Fibroblast of skin of left biceps (primary cell): ENCODE data around the gene FYB2.

Source experiments
- DNase-seq, 2 experiments: peaks; one replicate each; pipeline ENCODE4 v3.0.0-alpha.2; 2013; ENCODE audit warnings: low read depth in 2 of 2

Gene FYB2, protein sequence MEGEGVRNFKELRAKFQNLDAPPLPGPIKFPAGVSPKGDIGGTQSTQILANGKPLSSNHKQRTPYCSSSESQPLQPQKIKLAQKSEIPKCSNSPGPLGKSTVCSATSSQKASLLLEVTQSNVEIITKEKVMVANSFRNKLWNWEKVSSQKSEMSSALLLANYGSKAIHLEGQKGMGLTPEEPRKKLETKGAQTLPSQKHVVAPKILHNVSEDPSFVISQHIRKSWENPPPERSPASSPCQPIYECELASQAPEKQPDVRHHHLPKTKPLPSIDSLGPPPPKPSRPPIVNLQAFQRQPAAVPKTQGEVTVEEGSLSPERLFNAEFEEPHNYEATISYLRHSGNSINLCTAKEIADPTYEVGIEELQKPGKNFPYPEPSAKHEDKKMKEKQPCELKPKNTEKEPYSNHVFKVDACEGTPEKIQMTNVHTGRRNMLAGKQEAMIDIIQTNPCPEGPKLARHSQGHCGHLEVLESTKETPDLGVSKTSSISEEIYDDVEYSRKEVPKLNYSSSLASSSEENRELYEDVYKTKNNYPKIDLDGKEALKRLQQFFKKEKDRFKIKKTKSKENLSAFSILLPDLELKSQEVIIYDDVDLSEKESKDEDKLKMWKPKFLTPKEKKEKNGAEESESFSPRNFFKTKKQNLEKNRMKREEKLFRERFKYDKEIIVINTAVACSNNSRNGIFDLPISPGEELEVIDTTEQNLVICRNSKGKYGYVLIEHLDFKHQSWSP

GRCh38 chr1:56819387-56819899 is at the start of gene FYB2:
Gene FYB2 (minus strand): TSS chr1:56819404. CDS start chr1:56819290, 114 bp downstream.
- no peak for DNase-seq

GRCh38 chr1:56868761-56869160 is 49.6 kb upstream of the FYB2 start:
- peak; percentile 13 to 27 for DNase-seq

GRCh38 chr1:56867491-56867890 is 48.3 kb upstream of the FYB2 start:
- no peak for DNase-seq

DNA sequence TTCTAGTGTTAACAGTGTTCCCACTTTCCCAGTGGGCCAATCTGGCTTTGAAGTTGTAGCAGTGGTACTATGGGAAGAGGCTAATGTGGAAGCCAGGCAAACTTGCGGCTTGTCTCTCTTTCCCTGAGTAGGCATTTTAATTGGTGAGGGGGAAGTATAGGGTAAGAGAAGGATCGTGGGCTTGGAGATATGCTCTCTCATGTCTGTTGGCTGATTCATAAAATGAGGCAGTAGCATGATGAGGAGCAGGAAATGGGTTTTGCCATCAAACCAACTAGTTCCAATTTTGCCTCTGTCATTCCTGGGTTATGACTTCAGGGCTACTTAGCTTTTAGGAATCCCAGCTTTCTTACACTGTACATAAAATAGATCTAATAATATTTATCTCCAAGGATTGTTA is 47.5 kb upstream of the FYB2 start:
- peak; percentile 55 for DNase-seq

DNA sequence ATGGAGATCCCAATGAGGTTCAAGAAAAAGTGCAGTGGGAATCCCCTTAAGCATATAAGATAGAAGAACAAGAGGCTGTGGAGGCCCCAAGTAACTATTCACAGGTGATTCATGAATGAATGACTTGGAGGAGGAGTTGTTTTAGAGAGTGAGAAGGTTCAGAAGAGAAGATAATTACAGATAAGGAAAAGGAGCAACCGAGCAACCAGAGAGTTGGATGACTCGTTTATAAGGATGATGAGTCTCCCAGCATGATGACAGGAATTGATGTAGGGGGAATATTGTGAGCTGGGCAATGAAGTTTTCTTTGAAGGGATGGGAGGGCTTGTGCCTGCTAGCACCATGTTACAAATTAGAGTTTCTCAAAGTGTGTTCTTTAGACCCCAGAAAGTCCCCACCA is 45.2 kb upstream of the FYB2 start:
- DNase-seq: no peak

- no peak for DNase-seq
Measured at GRCh38 chr1:56863265-56863992, 44.2 kb upstream of the FYB2 start.

DNA sequence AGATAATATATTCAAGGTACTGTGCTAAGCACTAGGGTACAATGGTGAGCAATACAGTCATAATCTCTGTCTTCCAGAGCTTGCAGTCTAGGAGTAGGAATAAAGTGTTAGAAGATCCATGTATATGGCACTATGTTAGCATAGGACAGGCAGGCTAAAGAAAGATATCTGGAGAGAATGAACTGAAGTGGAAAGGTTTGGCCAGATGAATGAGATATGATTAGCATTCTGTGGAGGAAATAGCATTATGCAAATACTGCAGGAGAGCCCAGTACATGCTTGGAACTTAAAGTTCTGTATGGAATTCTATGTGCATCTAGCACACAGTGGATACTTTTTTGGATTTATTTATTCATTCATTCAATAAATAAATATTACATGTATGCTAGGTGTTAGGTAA is 40.1 kb upstream of the FYB2 start:
- no peak for DNase-seq

DNA sequence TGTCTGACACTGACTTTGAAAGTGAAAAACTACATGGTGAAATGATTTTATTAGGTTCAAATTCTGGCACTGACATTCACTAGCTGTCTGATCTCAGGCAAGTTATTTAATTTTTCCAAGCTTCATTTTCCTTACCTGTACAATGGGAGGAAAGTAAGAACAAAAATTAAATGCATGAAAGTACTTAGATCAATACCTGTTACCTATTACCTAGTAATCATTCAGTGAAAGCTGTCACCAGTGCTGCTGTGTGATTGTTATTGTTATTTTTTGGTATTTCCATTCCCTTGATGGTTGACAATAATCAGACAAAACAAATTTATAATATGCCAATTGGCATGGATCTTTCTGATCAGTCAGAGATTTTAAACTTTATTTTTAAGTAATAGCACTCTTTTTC is 37.0 kb upstream of the FYB2 start:
- no peak for DNase-seq

- DNase-seq: no peak
Measured at GRCh38 chr1:56855190-56855589, 36.0 kb upstream of the FYB2 start.

DNA sequence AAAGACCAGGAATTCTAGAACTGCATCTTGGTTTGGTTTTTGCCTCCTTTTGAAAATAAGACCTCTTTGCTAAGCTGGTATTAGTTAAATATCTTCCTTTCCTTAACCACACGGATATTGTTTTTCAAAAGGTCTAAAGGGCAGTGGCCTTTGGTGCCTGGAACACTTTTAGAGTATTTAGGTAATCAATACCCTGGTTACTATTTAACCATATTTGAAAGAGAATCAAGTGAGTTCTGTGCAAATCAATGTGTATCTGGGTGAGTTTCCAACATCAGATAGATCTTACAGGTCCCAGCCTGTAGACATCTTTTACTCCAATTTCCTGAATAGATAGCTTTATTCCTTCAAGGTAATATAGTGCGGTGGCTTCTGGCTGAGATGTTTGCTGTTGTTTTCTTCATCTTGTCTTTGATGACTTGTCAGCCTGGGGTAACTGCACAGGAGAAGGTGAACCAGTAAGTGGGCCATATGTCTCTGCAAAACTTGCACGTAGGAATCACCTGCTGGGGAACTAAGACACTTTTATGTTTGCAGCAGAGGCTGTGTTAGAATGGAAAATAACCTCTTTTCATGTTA is 35.4 kb upstream of the FYB2 start, which contains the start of gene C8A:
TSS of gene C8A (plus strand) at position 277 of the 579 bp plus-strand sequence. CDS start at position 382, 105 bp downstream.
- no peak for DNase-seq

- no peak for DNase-seq
Measured at GRCh38 chr1:56852476-56852875, 33.3 kb upstream of the FYB2 start.

DNA sequence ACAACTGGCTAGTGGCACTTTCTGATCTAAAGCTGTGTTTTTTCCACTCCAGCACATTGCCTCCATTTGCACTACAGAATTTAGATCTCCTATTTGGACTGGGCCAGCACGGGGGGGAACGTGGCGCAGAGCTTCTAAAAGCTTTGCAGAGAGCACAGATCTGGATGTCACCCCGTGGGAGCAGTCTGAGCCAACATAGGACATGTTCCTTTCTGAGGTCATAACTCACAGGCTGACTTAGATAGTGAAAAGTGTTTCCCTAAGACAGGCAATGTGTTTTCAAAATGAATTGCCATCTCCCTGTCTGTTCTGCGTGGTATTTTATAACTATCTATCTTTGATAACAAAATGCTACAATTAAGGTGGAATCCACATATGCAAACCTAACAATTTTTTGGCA is 31.7 kb upstream of the FYB2 start:
- no peak for DNase-seq

- DNase-seq: no peak
Measured at GRCh38 chr1:56850411-56850810, 31.2 kb upstream of the FYB2 start.

GRCh38 chr1:56849750-56850149 is 30.5 kb upstream of the FYB2 start:
- no peak for DNase-seq

DNA sequence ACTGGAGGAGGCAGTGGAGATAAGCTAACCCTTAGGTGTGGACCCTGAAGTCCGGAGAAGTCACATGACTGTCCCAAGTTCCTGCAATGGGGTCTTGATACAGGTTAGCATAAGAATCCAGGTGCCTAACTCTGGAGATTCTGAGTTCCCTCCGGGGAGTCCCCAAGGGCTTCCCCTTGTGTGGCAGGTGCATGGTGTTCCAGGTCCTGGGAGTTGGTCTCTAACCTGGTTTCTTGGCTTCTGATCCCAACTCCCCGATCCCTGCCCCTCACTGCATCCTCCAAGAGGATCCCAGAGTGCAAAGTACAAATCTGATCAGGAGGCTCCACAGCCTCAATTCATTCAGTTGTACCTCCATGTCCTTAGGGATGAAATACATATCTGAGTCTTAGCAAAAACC is 26.1 kb upstream of the FYB2 start:
- DNase-seq: no peak

GRCh38 chr1:56844545-56845136 is 25.4 kb upstream of the FYB2 start:
- DNase-seq: no peak

GRCh38 chr1:56843544-56843943 is 24.3 kb upstream of the FYB2 start:
- DNase-seq: no peak

DNA sequence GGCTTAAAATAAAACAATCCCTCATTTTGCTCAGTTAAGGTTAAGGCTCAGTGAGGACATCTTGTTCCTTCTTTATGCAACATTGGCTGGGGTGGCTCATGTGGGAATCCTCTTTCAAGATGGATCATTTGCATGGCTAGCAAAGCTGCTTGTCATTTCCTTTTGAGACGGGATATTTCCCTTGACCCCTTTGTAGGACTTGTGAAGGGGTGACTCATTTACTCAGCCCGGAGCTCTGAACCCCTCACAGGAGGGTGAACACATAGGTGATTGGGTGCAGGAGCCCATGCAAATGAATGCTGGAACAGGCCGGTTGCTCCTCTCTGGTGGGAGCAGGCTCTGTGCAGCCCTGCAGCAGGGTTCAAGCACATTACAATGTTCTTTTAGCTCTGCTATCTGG is 19.6 kb upstream of the FYB2 start:
- no peak for DNase-seq

DNA sequence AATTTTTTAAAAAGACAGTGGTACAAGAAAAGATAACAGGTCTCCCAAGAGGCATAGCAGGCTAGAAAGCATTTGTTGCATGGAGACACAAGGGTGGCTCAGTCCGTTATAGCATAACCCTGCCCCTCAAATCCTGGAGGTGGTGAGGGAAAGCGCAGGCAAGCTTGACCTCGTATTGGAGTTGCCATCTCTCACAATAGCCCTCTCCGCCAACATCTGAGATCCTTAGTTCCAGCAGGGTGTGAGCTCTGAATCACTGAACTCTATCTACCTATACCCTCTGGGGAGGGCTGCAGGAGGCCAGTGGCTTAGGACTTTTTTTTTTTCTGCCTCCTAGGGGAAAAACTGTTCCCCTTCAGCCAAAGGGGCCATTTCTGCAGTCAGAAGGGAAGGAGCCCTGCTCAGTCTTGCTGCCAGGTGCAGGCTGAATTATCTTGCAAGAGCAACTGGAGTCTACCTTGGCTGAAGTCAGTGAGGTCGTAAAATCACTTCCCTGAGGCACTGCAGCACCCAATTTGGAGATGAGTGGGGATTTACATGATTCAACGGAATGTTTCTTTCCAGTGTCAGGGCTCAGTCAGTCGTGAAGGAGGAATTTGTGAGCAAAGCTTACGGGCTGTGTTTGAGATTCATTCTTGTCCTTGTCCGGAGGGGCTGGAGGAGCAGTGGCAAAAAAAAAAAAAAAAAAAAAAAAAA is 18.2 kb upstream of the FYB2 start:
- no peak for DNase-seq

- no peak for DNase-seq
Measured at GRCh38 chr1:56836359-56836758, 17.2 kb upstream of the FYB2 start.

DNA sequence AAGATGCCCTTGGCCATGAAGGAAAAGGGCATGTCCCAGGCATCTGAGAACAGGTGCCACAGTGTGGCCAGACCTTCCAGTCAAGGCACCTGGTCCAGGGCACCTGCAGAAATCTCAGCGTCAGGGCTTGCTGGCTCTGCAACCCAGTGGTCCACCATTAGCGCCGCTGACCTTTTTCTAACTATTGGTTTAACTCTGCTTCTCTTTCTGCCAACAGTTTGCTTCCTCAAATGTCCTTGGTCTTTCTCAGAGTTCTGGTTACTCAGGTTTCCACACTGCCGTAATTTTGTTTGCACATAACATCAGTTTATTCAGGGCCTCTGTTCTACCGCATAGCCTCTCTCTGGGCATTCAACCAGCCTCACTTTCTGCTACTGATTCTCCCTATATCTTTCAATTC is 16.5 kb upstream of the FYB2 start:
- DNase-seq: no peak
